ENCODE data around the gene ARHGAP26.

ARHGAP26 gene

GRCh38 chr5:143229896-143230675 is 459.9 kb downstream of the ARHGAP26 start:
- peak; percentile 94 for DNase-seq (ENCODE audit: low read depth)
- no peak for TF ChIP-seq CTCF (IDR thresholded peaks at IDR 0.05; ENCODE audit: insufficient read depth, low read depth, low read length, missing control alignments)
- peak overlapping the region; percentile 27 for H3K4me3 ChIP-seq (ENCODE audit: low read depth, low read length)

GRCh38 chr5:143230676-143230996 is 460.5 kb downstream of the ARHGAP26 start:
- no peak for TF ChIP-seq CTCF (IDR thresholded peaks at IDR 0.05; ENCODE audit: insufficient read depth, low read depth, low read length, missing control alignments)
- peak overlapping the region; percentile 27 for H3K4me3 ChIP-seq (ENCODE audit: low read depth, low read length)
- peak; percentile 69 for DNase-seq (ENCODE audit: low read depth)

GRCh38 chr5:143231416-143231815 is 461.2 kb downstream of the ARHGAP26 start:
- no peak for TF ChIP-seq CTCF (IDR thresholded peaks at IDR 0.05; ENCODE audit: insufficient read depth, low read depth, low read length, missing control alignments)
- H3K4me3 ChIP-seq (ENCODE audit: low read depth, low read length): no peak overlapping the region
- DNase-seq (ENCODE audit: low read depth): no peak

- DNase-seq (ENCODE audit: low read depth): no peak
- no peak for TF ChIP-seq CTCF (IDR thresholded peaks at IDR 0.05; ENCODE audit: insufficient read depth, low read depth, low read length, missing control alignments)
- H3K4me3 ChIP-seq (ENCODE audit: low read depth, low read length): no peak overlapping the region
Observed at GRCh38 chr5:143231973-143232812, 462.0 kb downstream of the ARHGAP26 start.

- no peak for DNase-seq (ENCODE audit: low read depth)
- no peak for TF ChIP-seq CTCF (IDR thresholded peaks at IDR 0.05; ENCODE audit: insufficient read depth, low read depth, low read length, missing control alignments)
- no peak overlapping the region for H3K4me3 ChIP-seq (ENCODE audit: low read depth, low read length)
Observed at GRCh38 chr5:143233031-143233430, 462.9 kb downstream of the ARHGAP26 start.

GRCh38 chr5:143234162-143234842 is 464.1 kb downstream of the ARHGAP26 start:
- DNase-seq (ENCODE audit: low read depth): no peak
- no peak for TF ChIP-seq CTCF (IDR thresholded peaks at IDR 0.05; ENCODE audit: insufficient read depth, low read depth, low read length, missing control alignments)
- no peak overlapping the region for H3K4me3 ChIP-seq (ENCODE audit: low read depth, low read length)
